K562 (cell line): Measurements from ENCODE around the gene FAM222A. TPM values are rescaled to one million over a fixed set of nuclear protein-coding genes. Genes with fewer than 3 reads are reported as not detected.

Experiments
- ATAC-seq: fragments of 200-7000 bp; cut with Tn5 transposase; 3 replicates; pipeline ENCODE4 v1.9.1; 2020; ENCODE audit warnings: moderate library complexity
- BruUV-seq: library from RNA; stranded (reverse); fragments of 400-500 nt; replicated peaks from 2 replicates; lab custom pipeline; 2021; lab: Mats Ljungman, UMichigan
- CTCF ChIA-PET: fragments of 300-600 bp; formaldehyde crosslinking; extraction: SDS; loops from one replicate; lab custom pipeline; 2021; ENCODE audit warnings: low intra/inter-chr PET ratio; lab: Yijun Ruan, JAX
- POLR2A ChIA-PET: fragments of 300-600, 350-650 bp; sonication (Branson Sonifier 250); formaldehyde crosslinking; extraction: SDS; loops from one replicate; lab custom pipeline; 2021; ENCODE audit warnings: antibody characterized with exemption, inconsistent platforms; lab: Yijun Ruan, JAX
- DNase-seq, 4 experiments: peaks; one replicate each; pipeline versions ENCODE4 v3.0.0 to v3.0.0-alpha.2; 2011 to 2018; ENCODE audit warnings: low spot score in 3 of 4, mixed read lengths in 3 of 4; ENCODE audit errors: extremely low read depth in 1 of 4
- FAIRE-seq: peaks from 2 replicates; lab custom pipeline; 2011; peaks lifted over from hg19 to GRCh38; lab: Jason Lieb, UNC
- H2AFZ ChIP-seq: 2 replicates; pipeline ENCODE4 v1.6.0; 2011; ENCODE audit warnings: low read depth, low read length, control low read depth, inconsistent platforms
- H3K27ac ChIP-seq: fragments of 200-600 bp; 3 replicates; pipeline ENCODE4 v1.8.0; 2011; ENCODE audit warnings: low read depth, mild to moderate bottlenecking, control low read depth, inconsistent platforms, low read length, moderate library complexity, mixed read lengths; ENCODE audit errors: extremely low read depth
- H3K27me3 ChIP-seq, 2 experiments: fragments of 300-600 bp in 1 of 2; 2 replicates in 1 of 2; 3 replicates in 1 of 2; pipeline versions ENCODE4 v1.6.0 to v1.8.0; 2011; ENCODE audit warnings: inconsistent platforms in 2 of 2, low read length in 2 of 2, mild to moderate bottlenecking in 1 of 2, mixed read lengths in 1 of 2, moderate library complexity in 1 of 2; ENCODE audit not compliant: control insufficient read depth in 2 of 2, insufficient read depth in 2 of 2
- H3K36me3 ChIP-seq: fragments of 300-600 bp; 3 replicates; pipeline ENCODE4 v1.8.0; 2011; ENCODE audit warnings: mild to moderate bottlenecking, low read length, inconsistent platforms; ENCODE audit not compliant: control insufficient read depth, insufficient read depth
- H3K4me1 ChIP-seq, 2 experiments: fragments of 200-600 bp in 1 of 2; replicated peaks in 1 of 2; 2 replicates in 1 of 2; 3 replicates in 1 of 2; pipeline versions ENCODE4 v1.5.1 to v1.8.0; 2011; ENCODE audit warnings: inconsistent platforms in 2 of 2, low read length in 2 of 2, mild to moderate bottlenecking in 1 of 2, mixed read lengths in 1 of 2, moderate library complexity in 1 of 2; ENCODE audit not compliant: control insufficient read depth in 2 of 2, insufficient read depth in 2 of 2
- H3K4me2 ChIP-seq: 2 replicates; pipeline ENCODE4 v1.6.1; 2011; ENCODE audit warnings: low read length, control low read depth, inconsistent platforms, mixed read lengths; ENCODE audit not compliant: insufficient read depth
- H3K4me3 ChIP-seq: fragments of 200-600 bp; sonication (generic), shearing (Covaris generic); 2 replicates; pipeline ENCODE4 v1.5.1; 2016; ENCODE audit warnings: control low read depth, inconsistent platforms
- H3K79me2 ChIP-seq: fragments of 200-600 bp; 3 replicates; pipeline ENCODE4 v1.8.0; 2011; ENCODE audit warnings: low read length, inconsistent platforms; ENCODE audit not compliant: control insufficient read depth, insufficient read depth
- H3K9ac ChIP-seq, 2 experiments: 2 replicates each; pipeline versions ENCODE4 v1.6.0 to v1.6.1; 2011; ENCODE audit warnings: low read depth in 2 of 2, low read length in 2 of 2, control low read depth in 1 of 2, inconsistent platforms in 1 of 2, mild to moderate bottlenecking in 1 of 2, mixed read lengths in 1 of 2; ENCODE audit not compliant: insufficient read depth in 1 of 2
- H3K9me1 ChIP-seq: one replicate; pipeline ENCODE4 v1.6.0; 2011; ENCODE audit warnings: inconsistent platforms, mild to moderate bottlenecking, low read length, moderate library complexity; ENCODE audit not compliant: control insufficient read depth, insufficient read depth
- H3K9me3 ChIP-seq: replicated peaks from 2 replicates; pipeline ENCODE4 v1.5.1; 2011; ENCODE audit warnings: low read depth, low read length, inconsistent platforms; ENCODE audit not compliant: control insufficient read depth, insufficient read depth
- H4K20me1 ChIP-seq: replicated peaks from 2 replicates; pipeline ENCODE4 v1.6.1; 2011; ENCODE audit warnings: low read length, inconsistent platforms, mixed read lengths; ENCODE audit not compliant: control insufficient read depth, insufficient read depth
- ADNP ChIP-seq: fragments of 200-800 bp; sonication (Bioruptor generic); IDR thresholded peaks from 2 replicates; pipeline ENCODE4 v1.6.1; 2016; ENCODE audit warnings: missing genetic modification characterization, missing compliant biosample characterization
- BRD9 ChIP-seq: fragments of 450-650 bp; IDR thresholded peaks from 2 replicates; pipeline ENCODE4 v1.6.1; 2018; ENCODE audit warnings: low read depth; ENCODE audit not compliant: partially characterized antibody
- CBFA2T3 ChIP-seq: fragments of 450-650 bp; IDR thresholded peaks from 2 replicates; pipeline ENCODE4 v1.6.1; 2017
- GATAD2A ChIP-seq: fragments of 450-650 bp; IDR thresholded peaks from 2 replicates; pipeline ENCODE4 v1.6.1; 2017
- KDM1A ChIP-seq, 2 experiments: fragments of 450-650 bp; IDR thresholded peaks; 2 replicates each; pipeline ENCODE4 v1.6.1; 2016; ENCODE audit warnings: mild to moderate bottlenecking in 2 of 2
- NFIC ChIP-seq: fragments of 450-650 bp; IDR thresholded peaks from 2 replicates; pipeline ENCODE4 v1.6.1; 2017; ENCODE audit warnings: mild to moderate bottlenecking, inconsistent platforms
- PTRF ChIP-seq: fragments of 450-650 bp; IDR thresholded peaks from 2 replicates; pipeline ENCODE4 v1.6.1; 2016; ENCODE audit warnings: mild to moderate bottlenecking, missing genetic modification characterization, missing compliant biosample characterization
- TGIF2 ChIP-seq: sonication (generic); formaldehyde crosslinking; IDR thresholded peaks from 2 replicates; pipeline ENCODE4 v1.8.1; 2022; ENCODE audit warnings: mild to moderate bottlenecking, missing genetic modification reagents, moderate library complexity
- WGBS: fragments of 100-300 bp; shearing (Covaris generic); methylation state at CpG from one replicate; pipeline ENCODE4 v1.1.6; 2016; ENCODE audit warnings: low coverage, mixed read lengths; ENCODE audit not compliant: insufficient coverage; ENCODE audit errors: missing lambda C conversion rate; 5-methylcytosine and 5-hydroxymethylcytosine counted together
- in situ Hi-C: fragments of 300-500 bp; cut with MboI; formaldehyde crosslinking; loops from 4 replicates; pipeline ENCODE4 v1.15.0; 2018; ENCODE audit warnings: inconsistent platforms, mixed read lengths
- intact Hi-C: fragments of 100-400 bp; cut with micrococcal nuclease; formaldehyde crosslinking; loops from 2 replicates; pipeline ENCODE4 v1.14.2; 2022
- polyA plus RNA-seq, 8 experiments: library from polyadenylated mRNA; depleted of rRNA in 4 of 8; stranded (reverse) in 5 of 8; unstranded in 3 of 8; fragments of >200 nt; fragmentation: Nextera tagmentation in 2 of 8; fragmentation: Illumina TruSeq in 1 of 8; extraction: Ambion mirVana in 2 of 8; extraction: Trizol in 1 of 8; gene quantifications; 2 replicates each; pipeline versions ENCODE4 v1.2.1 to v1.2.3, GENCODE V29; 2011 to 2014; ENCODE audit warnings: inconsistent platforms in 1 of 8, missing spikeins in 1 of 8
- total RNA-seq, 7 experiments: library from RNA; depleted of rRNA in 6 of 7; stranded (reverse); fragments of >200 nt in 6 of 7; fragmentation: Illumina TruSeq in 2 of 7; extraction: Trizol in 2 of 7; gene quantifications; 2 replicates each; pipeline versions ENCODE4 v1.2.1 to v1.2.3, GENCODE V29; 2011 to 2021; ENCODE audit warnings: low replicate concordance in 1 of 7
- TF ChIP-seq, protein P1 (sequence below): fragments of 200-800 bp; sonication (Bioruptor generic); IDR thresholded peaks from 2 replicates; pipeline ENCODE4 v1.6.1; 2017; ENCODE audit warnings: missing genetic modification characterization, missing compliant biosample characterization

Gene FAM222A
- total and polyA plus RNA-seq, 9 of the 15 experiments (the other 6 are each of a cell fraction or from before 2014, with no cell fraction given) = 0.03 to 0.36 (median 0.12) TPM; not detected in 1

GRCh38 chr12:109706747-109707469, 6.7 kb upstream of the FAM222A start:
- Histone ChIP-seq H3K36me3 (no peaks in the 10 kb centered on the region), H3K79me2 (no peaks in the 10 kb centered on the region), H3K4me3 (no peak overlapping the region), H3K9ac (no peak overlapping the region), H2AFZ (no peak overlapping the region), H3K9me3 (no peaks in the 10 kb centered on the region), H3K4me2 (no peak overlapping the region), H3K4me1 (peaks cover 4 to 5% of the 10 kb centered on the region in 2 experiments; a peak in 4 of 5 replicates), H3K27ac (no peak overlapping the region), H4K20me1 (peaks cover 8% of the 10 kb centered on the region), H3K27me3 (peaks cover 0 to 7% of the 10 kb centered on the region in 2 experiments; a peak in 1 of 5 replicates), H3K9me1 (peaks cover 2% of the 10 kb centered on the region)
- no peak for FAIRE-seq
- in situ Hi-C loops = no loop called here
- no peak for ATAC-seq
- intact Hi-C loops = no loop called here
- DNase-seq = no peak
- POLR2A ChIA-PET = interaction anchor here (1.1 kb wide), 1 partner anchor 16 kb away, joined by 3 read pairs; no protein-coding TSS in a partner anchor
- BruUV-seq = no TSS peak
- WGBS = 10% methylated on average over 10 of the region's 10 CpGs
- TF ChIP-seq KDM1A (IDR thresholded peaks at IDR 0.05) = peak in 1 of 2 experiments; percentile 3; a peak in 1 of 4 replicates
- TF ChIP-seq PTRF (tag) = no peak
- no peak for TF ChIP-seq TGIF2 (CRISPR knock-in tag)
- TF ChIP-seq CBFA2T3 = peak; percentile 20; the same call in 1 of the 2 replicates
- TF ChIP-seq, protein P1, sequence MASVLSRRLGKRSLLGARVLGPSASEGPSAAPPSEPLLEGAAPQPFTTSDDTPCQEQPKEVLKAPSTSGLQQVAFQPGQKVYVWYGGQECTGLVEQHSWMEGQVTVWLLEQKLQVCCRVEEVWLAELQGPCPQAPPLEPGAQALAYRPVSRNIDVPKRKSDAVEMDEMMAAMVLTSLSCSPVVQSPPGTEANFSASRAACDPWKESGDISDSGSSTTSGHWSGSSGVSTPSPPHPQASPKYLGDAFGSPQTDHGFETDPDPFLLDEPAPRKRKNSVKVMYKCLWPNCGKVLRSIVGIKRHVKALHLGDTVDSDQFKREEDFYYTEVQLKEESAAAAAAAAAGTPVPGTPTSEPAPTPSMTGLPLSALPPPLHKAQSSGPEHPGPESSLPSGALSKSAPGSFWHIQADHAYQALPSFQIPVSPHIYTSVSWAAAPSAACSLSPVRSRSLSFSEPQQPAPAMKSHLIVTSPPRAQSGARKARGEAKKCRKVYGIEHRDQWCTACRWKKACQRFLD (CRISPR knock-in tag) = no peak
- peak; percentile 40; the same call in 1 of the 2 replicates for TF ChIP-seq NFIC
- TF ChIP-seq BRD9 = peak; percentile 1
- TF ChIP-seq ADNP (tag) = 0 out of 2 replicates have a peak, but pooled peaks have one; percentile 20
- no peak for TF ChIP-seq GATAD2A
- CTCF ChIA-PET = no interaction called here
